ENCODE results near the gene GPAM.

- TF ChIP-seq CHD4 (IDR thresholded peaks at IDR 0.05) (no peak), CTCF (IDR thresholded peaks at IDR 0.05 in 2 of 3, conservative IDR thresholded peaks at IDR 0.05 in 1 of 3; ENCODE audit: control insufficient read depth in 2 of 3, extremely low read depth in 1 of 3, insufficient read depth in 1 of 3, low read depth in 3 of 3, low read length in 3 of 3) (no peak), POLR2A (IDR thresholded peaks at IDR 0.05; ENCODE audit: low read depth, low read length) (no peak), FOS (IDR thresholded peaks at IDR 0.05; ENCODE audit: borderline replicate concordance, extremely low read depth, insufficient read length) (no peak), EZH2 (IDR thresholded peaks at IDR 0.05; ENCODE audit: borderline replicate concordance, control insufficient read depth, low read depth, low read length) (no peak), REST (IDR thresholded peaks at IDR 0.05; ENCODE audit: low read depth, low read length) (no peak), SIN3A (IDR thresholded peaks at IDR 0.05; ENCODE audit: low read depth, low read length) (no peak), TCF3 (IDR thresholded peaks at IDR 0.05; ENCODE audit: borderline replicate concordance, insufficient read depth, low read depth, low read length) (no peak), MTA3 (IDR thresholded peaks at IDR 0.05; ENCODE audit: borderline replicate concordance, low read length) (no peak), ZNF207 (IDR thresholded peaks at IDR 0.05; ENCODE audit: borderline replicate concordance) (no peak)
Observed at GRCh38 chr10:112175409-112175808, 8.2 kb downstream of the GPAM start.
